Muscle of leg (tissue), 16 donors: Measurements from ENCODE around the gene XRRA1. TPM values are rescaled to one million over a fixed set of nuclear protein-coding genes. Genes with fewer than 3 reads are reported as not detected.
A peak's percentile ranks its signal among the peaks of the same experiment; 100 is the strongest.
"Not testable (repeated sequence)": the region's sequence is repeated elsewhere in the genome, so short reads cannot be mapped to it uniquely, and the experiment has no call there.

Source experiments
- DNase-seq: peaks from one replicate; pipeline ENCODE4 v3.0.0; 2013
- H3K27ac ChIP-seq: one replicate; pipeline ENCODE4 v1.5.1; 2013; ENCODE audit warnings: mild to moderate bottlenecking, low read length, control low read depth
- H3K27me3 ChIP-seq: one replicate; pipeline ENCODE4 v1.6.1; 2013; ENCODE audit warnings: low read length; ENCODE audit not compliant: control insufficient read depth, insufficient read depth
- H3K36me3 ChIP-seq: one replicate; pipeline ENCODE4 v1.6.1; 2013; ENCODE audit warnings: low read length; ENCODE audit not compliant: control insufficient read depth, insufficient read depth
- H3K4me1 ChIP-seq: one replicate; pipeline ENCODE4 v1.6.1; 2013; ENCODE audit warnings: low read length; ENCODE audit not compliant: control insufficient read depth, insufficient read depth
- H3K4me3 ChIP-seq: one replicate; pipeline ENCODE4 v1.5.1; 2013; ENCODE audit warnings: low read length, control low read depth
- H3K9me3 ChIP-seq: replicated peaks from 2 replicates; pipeline ENCODE4 v1.6.1; 2013; ENCODE audit warnings: low read depth, low read length; ENCODE audit not compliant: control insufficient read depth
- WGBS: methylation state at CpG from one replicate; pipeline ENCODE4 v1.1.5; 2013; ENCODE audit warnings: missing lambda C conversion rate; ENCODE audit not compliant: insufficient coverage; 5-methylcytosine and 5-hydroxymethylcytosine counted together
- long read RNA-seq, 11 donors: transcript quantifications; one replicate each; lab custom pipeline, GENCODE V29; 2026
- polyA plus RNA-seq, 8 donors: library from polyadenylated mRNA; unstranded; fragments of 120-200 nt; gene quantifications; one replicate each; pipeline versions ENCODE4 v1.2.1 to v1.2.3, GENCODE V29; 2013; ENCODE audit warnings: inconsistent platforms in 1 of 8, low replicate concordance in 1 of 8; ENCODE audit not compliant: insufficient read length in 8 of 8, insufficient read depth in 1 of 8
- total RNA-seq: library from RNA; stranded (reverse); fragments of 120-200 nt; gene quantifications from one replicate; pipeline ENCODE4 v1.2.4, GENCODE V29; 2013

XRRA1 gene, protein sequence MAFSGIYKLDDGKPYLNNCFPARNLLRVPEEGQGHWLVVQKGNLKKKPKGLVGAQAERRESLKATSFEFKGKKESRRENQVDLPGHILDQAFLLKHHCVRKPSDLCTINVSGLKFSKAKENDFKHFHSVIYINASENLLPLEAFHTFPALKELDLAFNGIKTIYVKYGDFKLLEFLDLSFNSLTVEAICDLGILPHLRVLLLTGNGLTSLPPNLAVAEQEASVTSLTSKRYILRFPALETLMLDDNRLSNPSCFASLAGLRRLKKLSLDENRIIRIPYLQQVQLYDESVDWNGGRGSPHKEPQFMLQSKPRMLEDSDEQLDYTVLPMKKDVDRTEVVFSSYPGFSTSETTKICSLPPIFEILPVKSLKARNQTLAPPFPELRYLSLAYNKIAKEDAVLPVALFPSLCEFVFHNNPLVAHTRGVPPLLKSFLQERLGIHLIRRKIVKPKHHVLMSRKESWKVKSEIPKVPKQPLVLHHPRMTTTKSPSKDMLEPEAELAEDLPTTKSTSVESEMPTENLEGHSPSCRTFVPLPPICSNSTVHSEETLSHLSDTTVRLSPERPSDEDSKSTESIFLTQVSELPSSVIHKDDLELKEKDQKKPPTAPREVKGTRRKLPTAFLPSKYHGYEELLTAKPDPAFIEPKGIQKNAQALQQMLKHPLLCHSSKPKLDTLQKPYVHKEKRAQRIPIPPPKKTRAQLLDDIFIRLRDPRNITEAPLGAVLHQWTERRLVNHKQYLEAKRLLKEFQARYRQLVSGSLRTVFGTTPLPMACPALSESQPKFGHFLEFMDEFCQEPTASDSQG
- 7.2 TPM for total RNA-seq
- 10 to 100 TPM in 2 of 8 donors, 1 to 10 TPM in 6; 4.1 to 13.3 (median 8.7) TPM for polyA plus RNA-seq
- long read RNA-seq, donor 1, result 0 reads
- long read RNA-seq, donor 2, result 0 reads
- long read RNA-seq, donor 3, result 0 reads
- long read RNA-seq, donor 4, result 0 reads
- long read RNA-seq, donor 5, partial matches to known transcripts, result 0 of 1 reads
- long read RNA-seq, donor 5, other reads (novel, unspliced or antisense), result 0 of 1 reads
- long read RNA-seq, donor 6, partial matches to known transcripts, result 5 of 5 reads
- long read RNA-seq, donor 6, other reads (novel, unspliced or antisense), result 0 of 5 reads
- long read RNA-seq, donor 7, result 0 reads
- long read RNA-seq, donor 8, partial matches to known transcripts, result 34 of 34 reads
- long read RNA-seq, donor 8, other reads (novel, unspliced or antisense), result 0 of 34 reads
- long read RNA-seq, donor 9, partial matches to known transcripts, result 209 of 209 reads
- long read RNA-seq, donor 9, other reads (novel, unspliced or antisense), result 0 of 209 reads
- long read RNA-seq, donor 10, partial matches to known transcripts, result 347 of 347 reads
- long read RNA-seq, donor 10, other reads (novel, unspliced or antisense), result 0 of 347 reads
- long read RNA-seq, donor 11, result 0 reads

DNA sequence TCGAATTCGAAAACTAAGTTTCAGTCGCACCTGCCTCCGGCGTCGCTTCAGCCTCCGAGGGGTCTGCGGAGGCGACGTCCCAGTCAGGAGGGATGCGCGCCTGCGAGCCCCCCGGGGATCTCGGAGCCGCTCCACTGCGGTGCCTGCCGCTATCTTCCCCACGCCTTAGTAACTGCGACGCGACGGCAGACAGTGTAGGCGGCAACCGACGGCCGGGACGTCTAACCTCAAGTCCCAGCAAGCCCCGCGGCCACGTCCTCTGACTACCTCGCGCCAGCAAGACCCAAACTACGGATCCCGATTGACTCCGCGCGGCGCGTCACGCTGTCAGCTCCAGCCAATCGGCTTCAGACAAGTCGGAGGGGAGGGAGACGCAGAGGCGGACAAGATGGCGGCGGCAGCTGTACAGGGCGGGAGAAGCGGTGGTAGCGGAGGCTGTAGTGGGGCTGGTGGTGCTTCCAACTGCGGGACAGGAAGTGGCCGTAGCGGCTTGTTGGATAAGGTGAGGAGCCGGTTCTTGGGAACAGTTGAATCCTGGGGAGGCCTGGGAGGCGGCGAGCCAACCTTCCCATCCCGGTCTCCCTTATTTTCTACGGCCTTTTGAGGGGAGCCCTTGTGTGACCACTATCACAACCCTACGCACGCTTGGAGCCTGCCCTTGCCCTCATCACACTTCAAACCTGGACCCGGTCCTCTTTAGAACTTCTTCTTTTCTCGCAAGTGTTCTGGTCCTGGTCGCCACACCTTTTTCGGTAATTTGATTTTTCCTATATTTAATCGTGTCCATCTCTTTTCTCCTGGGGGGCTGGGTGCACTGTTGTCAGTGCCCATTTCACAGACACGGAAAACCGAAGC, at the start of gene XRRA1, which contains the start of gene SPCS2:
Gene XRRA1, minus strand, starts transcription at position 194 of the 855 bp plus-strand sequence. CDS start 8,213 bp downstream, outside the sequence.
Gene SPCS2, plus strand, starts transcription at position 369 of the 855 bp plus-strand sequence. Its CDS starts 20 bp downstream, at position 389.
- peak; percentile 99 for DNase-seq
- Histone ChIP-seq H3K4me1 (peaks cover 8% of the 10 kb centered on the region), H3K9me3 (no peaks in the 10 kb centered on the region), H3K36me3 (peaks cover 4% of the 10 kb centered on the region), H3K4me3 (peak within 1 kb of the TSS; percentile 89), H3K27me3 (no peaks in the 10 kb centered on the region), H3K27ac (peak within 1 kb of the TSS; percentile 88)
- under 1% methylated on average over 65 of the region's 67 CpGs for WGBS

GRCh38 chr11:74992852-74993251, 44.0 kb upstream of the XRRA1 start:
- no peaks in the 10 kb centered on the region for H3K9me3 ChIP-seq
- WGBS, result 70% methylated on average over 2 of the region's 5 CpGs

DNA sequence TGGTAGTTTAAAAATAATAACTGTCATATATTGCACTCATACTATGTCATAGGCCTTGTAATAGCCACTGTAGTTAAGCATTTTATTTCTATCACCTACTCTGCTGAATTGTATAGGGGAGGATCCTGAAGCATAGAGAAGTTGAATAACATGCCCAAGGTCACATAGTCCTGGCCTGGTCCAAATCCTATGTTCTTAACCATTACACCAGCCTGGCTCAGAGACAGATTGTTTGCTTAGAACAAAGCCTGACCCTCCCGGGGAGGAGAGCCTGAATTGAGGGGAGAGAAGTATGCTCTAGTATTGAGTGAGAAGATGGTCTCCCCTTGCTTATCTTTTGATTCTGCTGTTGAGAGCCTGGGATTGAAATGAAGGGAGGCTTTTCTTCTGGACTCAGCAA, 42.0 kb upstream of the XRRA1 start:
- peaks cover 8% of the 10 kb centered on the region for H3K36me3 ChIP-seq
- no CpG with 5 or more reads among the region's 1 CpG for WGBS
- H3K9me3 ChIP-seq, result no peaks in the 10 kb centered on the region
- no peak overlapping the region for H3K27ac ChIP-seq
- DNase-seq, result no peak
- H3K27me3 ChIP-seq, result no peaks in the 10 kb centered on the region
- no peak overlapping the region for H3K4me3 ChIP-seq
- peaks cover 2% of the 10 kb centered on the region for H3K4me1 ChIP-seq

More at GRCh38 chr11:74992852-74993251, 44.0 kb upstream of the XRRA1 start:
- no peak for DNase-seq
- Histone ChIP-seq H3K4me3 (no peak overlapping the region), H3K27ac (no peak overlapping the region), H3K27me3 (no peaks in the 10 kb centered on the region), H3K4me1 (peaks cover 2% of the 10 kb centered on the region), H3K36me3 (peaks cover 14% of the 10 kb centered on the region)

DNA sequence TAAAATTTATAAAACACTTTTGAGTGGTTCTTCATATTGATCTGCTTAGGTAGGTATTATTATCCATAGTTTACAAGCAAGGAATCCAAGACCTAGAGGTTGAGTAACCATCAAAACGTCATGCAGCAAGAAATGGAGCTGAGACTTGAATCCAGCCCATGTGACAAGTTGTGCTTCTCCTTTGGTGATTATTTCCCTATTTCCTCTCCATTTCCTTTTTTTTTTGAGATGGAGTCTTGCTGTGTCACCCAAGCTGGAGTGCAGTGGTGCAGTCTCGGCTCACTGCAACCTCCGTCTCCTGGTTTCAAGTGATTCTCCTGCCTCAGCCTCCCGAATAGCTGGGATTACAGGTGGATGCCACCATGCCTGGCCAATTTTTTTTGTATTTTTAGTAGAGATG, 41.3 kb upstream of the XRRA1 start:
- H3K27ac ChIP-seq, H3K4me3 ChIP-seq, DNase-seq: not testable (repeated sequence)

DNA sequence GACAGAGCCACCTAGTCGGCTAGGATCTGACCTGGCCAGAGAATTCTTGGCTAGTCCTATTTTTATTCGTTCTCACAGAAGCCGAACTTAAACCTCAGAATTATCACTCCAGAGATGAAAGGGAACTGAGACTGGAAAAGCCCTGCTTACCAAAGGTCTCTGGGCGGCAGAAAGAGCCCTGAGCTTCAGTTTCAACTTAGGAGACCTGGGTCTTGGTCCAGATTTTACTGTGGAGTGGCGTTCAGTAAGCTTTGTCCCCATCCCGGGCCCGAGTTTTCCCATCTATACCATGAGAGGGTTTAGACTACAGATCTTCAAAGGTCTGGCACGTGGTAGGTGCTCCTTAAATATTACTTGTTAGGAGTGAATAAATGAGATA, 40.4 kb upstream of the XRRA1 start:
- Histone ChIP-seq H3K4me1 (peaks cover 2% of the 10 kb centered on the region), H3K4me3 (peak overlapping the region; percentile 76), H3K9me3 (no peaks in the 10 kb centered on the region), H3K27ac (peak overlapping the region; percentile 81), H3K27me3 (no peaks in the 10 kb centered on the region), H3K36me3 (no peaks in the 10 kb centered on the region)
- no peak for DNase-seq
- 14% methylated on average over 2 of the region's 8 CpGs for WGBS

More for the DNA sequence above, 41.3 kb upstream of the XRRA1 start:
- H3K9me3 ChIP-seq, H3K27me3 ChIP-seq, H3K4me1 ChIP-seq, H3K36me3 ChIP-seq: not testable (repeated sequence)
- WGBS, result no CpG with 5 or more reads among the region's 4 CpGs

DNA sequence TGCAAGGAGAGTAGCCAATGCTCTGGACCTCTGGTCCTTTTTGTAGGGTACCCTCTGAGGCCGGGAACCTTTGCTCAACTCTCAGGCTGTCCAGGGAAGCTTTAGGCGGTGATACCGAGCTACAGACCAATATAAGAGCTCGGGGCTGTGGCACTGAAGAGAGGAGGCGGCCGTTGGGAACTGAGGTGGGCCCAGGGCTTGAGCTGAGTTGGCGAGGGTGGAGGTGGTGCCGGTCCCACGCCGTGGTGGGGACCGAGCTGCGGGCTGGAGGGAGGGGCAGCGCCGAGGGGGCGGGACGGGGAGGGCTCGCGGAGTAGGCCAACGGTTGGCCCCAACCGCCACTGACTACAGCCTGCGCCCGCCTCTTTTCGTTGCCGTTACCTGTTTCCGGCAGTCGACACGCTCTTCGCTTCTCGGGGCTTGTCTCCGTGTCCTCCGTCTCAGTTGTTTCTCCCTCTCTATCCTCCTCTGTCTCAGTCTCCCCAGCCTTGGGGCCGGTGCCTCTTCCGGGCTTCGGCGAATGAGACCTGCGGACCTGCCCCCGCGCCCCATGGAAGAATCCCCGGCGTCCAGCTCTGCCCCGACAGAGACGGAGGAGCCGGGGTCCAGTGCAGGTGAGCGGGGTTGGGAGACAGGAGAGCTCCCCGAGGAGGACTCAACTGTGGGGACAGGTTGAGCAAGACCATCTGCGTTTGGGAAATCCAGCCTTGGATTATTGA, 39.8 kb upstream of the XRRA1 start, which contains the start of gene NEU3:
Gene NEU3, plus strand, starts transcription at position 393 of the 719 bp plus-strand sequence. Its CDS starts 128 bp downstream, at position 521.
- H3K27me3 ChIP-seq, result no peaks in the 10 kb centered on the region
- peak; percentile 86 for DNase-seq
- WGBS, result under 1% methylated on average over 46 of the region's 46 CpGs
- peaks cover 2% of the 10 kb centered on the region for H3K4me1 ChIP-seq
- peak within 1 kb of the TSS; percentile 81 for H3K27ac ChIP-seq
- H3K4me3 ChIP-seq, result peak within 1 kb of the TSS; percentile 76
- H3K36me3 ChIP-seq, result no peaks in the 10 kb centered on the region
- H3K9me3 ChIP-seq, result no peaks in the 10 kb centered on the region

- no peak overlapping the region for H3K27ac ChIP-seq
- H3K4me3 ChIP-seq, result no peak overlapping the region
- no peaks in the 10 kb centered on the region for H3K27me3 ChIP-seq
- H3K4me1 ChIP-seq, result peaks cover 2% of the 10 kb centered on the region
- peaks cover 5% of the 10 kb centered on the region for H3K36me3 ChIP-seq
- 100% methylated on average over 1 of the region's 2 CpGs for WGBS
- no peaks in the 10 kb centered on the region for H3K9me3 ChIP-seq
- no peak for DNase-seq
Measured at GRCh38 chr11:74984730-74985129, 35.8 kb upstream of the XRRA1 start.

DNA sequence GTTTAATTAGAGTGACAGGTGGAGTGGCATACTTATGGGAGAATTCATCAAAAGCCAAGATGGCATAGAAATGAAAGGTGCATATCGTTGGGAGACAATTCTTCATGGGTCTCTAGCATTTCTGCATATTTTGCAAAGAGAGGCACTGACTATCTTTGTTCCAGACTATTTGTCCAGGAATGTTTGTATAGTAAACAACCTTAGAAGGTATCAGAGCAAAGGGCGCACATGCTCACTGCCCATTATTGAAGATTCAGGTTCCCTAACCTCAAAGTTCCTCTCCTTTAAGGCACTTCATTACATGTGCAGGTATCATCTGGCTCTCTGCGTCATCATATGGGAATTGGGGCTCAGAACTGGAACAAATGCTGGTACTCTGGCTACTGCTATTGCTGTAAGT, 35.2 kb upstream of the XRRA1 start:
- H3K27ac ChIP-seq, result no peak overlapping the region
- H3K27me3 ChIP-seq, result no peaks in the 10 kb centered on the region
- 83% methylated on average over 1 of the region's 3 CpGs for WGBS
- no peak for DNase-seq
- peaks cover 9% of the 10 kb centered on the region for H3K36me3 ChIP-seq
- no peaks in the 10 kb centered on the region for H3K4me1 ChIP-seq
- H3K9me3 ChIP-seq, result no peaks in the 10 kb centered on the region
- H3K4me3 ChIP-seq, result no peak overlapping the region
